ENCODE measurements around the gene KRTAP21-2. TPM values are rescaled to one million over a fixed set of nuclear protein-coding genes. Genes with fewer than 3 reads are reported as not detected.
"Not testable (repeated sequence)": the region's sequence is repeated elsewhere in the genome, so short reads cannot be mapped to it uniquely, and the experiment has no call there.

The KRTAP21-2 gene
- polyA plus RNA-seq (2012; ENCODE audit: insufficient read depth, insufficient read length, low read depth): not detected

DNA sequence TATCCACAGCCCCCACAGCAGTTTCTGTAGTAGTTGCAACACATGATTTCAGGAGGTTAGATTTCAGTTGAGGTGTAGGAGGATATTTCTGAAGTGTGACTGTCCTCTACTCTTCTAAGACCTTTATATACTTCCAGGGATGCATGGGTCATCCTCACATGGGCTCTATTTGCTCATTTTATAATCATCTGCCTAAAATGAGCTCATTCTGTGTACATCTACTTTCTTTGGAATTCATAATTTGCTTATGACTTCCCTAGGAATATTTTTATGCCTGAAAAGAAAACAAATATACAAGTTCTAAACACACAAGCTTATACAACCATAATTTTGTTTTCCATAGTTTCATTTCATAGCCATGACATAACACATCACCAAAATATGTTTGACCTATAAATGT, at the start of gene KRTAP21-2:
KRTAP21-2 (minus strand) TSS at position 101 of the 400 bp plus-strand sequence; CDS start at position 44, 57 bp downstream.
- H3K27me3 ChIP-seq: no peaks in the 10 kb centered on the region
- TF ChIP-seq, protein P1, sequence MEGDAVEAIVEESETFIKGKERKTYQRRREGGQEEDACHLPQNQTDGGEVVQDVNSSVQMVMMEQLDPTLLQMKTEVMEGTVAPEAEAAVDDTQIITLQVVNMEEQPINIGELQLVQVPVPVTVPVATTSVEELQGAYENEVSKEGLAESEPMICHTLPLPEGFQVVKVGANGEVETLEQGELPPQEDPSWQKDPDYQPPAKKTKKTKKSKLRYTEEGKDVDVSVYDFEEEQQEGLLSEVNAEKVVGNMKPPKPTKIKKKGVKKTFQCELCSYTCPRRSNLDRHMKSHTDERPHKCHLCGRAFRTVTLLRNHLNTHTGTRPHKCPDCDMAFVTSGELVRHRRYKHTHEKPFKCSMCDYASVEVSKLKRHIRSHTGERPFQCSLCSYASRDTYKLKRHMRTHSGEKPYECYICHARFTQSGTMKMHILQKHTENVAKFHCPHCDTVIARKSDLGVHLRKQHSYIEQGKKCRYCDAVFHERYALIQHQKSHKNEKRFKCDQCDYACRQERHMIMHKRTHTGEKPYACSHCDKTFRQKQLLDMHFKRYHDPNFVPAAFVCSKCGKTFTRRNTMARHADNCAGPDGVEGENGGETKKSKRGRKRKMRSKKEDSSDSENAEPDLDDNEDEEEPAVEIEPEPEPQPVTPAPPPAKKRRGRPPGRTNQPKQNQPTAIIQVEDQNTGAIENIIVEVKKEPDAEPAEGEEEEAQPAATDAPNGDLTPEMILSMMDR (IDR thresholded peaks at IDR 0.05; ENCODE audit: low read depth, low read length): no peak
- no peaks in the 10 kb centered on the region for H3K9me3 ChIP-seq
- no peaks in the 10 kb centered on the region for H3K36me3 ChIP-seq
- DNase-seq: no peak
- no peak within 1 kb of the TSS for H3K4me3 ChIP-seq (ENCODE audit: low read depth, low read length)
- H3K4me1 ChIP-seq: no peaks in the 10 kb centered on the region

DNA sequence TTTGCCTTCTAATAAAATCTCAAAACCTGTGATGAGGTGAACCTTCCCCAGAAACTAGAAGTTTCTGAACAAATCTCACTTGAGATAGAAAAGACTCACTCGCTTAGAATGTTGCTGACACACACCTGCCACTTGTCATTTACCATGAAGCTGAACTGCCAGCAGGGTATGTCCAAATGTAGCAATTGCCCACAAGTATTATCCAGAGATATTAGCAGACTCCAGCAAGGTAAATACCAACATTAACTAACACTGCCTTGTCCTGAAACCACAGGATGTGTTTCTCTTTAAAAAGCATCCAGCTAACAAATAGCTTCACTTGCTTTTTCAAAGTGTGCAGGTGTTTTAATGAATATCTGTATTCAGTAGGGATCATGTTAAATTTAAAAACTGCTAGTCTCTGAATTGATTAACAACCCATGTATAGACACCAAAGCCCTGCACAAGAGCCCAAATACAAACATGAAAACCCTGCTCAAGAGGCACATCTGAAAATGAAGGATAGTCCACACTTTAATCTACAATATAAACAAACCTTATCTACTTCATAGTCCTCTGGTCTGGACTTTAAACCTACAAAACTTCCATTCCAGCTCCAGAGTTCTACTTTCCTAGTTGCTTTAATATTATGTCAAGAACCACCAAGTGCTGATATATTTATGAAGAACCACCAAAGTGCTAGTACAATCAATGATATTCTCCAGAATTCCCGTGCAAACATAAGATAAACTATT, 46.7 kb upstream of the KRTAP21-2 start:
- no peaks in the 10 kb centered on the region for H3K27me3 ChIP-seq
- H3K9me3 ChIP-seq: no peaks in the 10 kb centered on the region
- DNase-seq: no peak
- H3K4me3 ChIP-seq (ENCODE audit: low read depth, low read length): no peak overlapping the region
- H3K4me1 ChIP-seq: no peaks in the 10 kb centered on the region
- TF ChIP-seq, protein P1 (IDR thresholded peaks at IDR 0.05; ENCODE audit: low read depth, low read length): no peak
- no peaks in the 10 kb centered on the region for H3K36me3 ChIP-seq

GRCh38 chr21:30779249-30779648, 32.2 kb upstream of the KRTAP21-2 start:
- Histone ChIP-seq H3K4me1 (no peaks in the 10 kb centered on the region), H3K4me3 (ENCODE audit: low read depth, low read length) (no peak overlapping the region), H3K9me3 (no peaks in the 10 kb centered on the region), H3K36me3 (no peaks in the 10 kb centered on the region), H3K27me3 (no peaks in the 10 kb centered on the region)
- TF ChIP-seq, protein P1 (IDR thresholded peaks at IDR 0.05; ENCODE audit: low read depth, low read length): no peak
- no peak for DNase-seq

- H3K9me3 ChIP-seq: no peaks in the 10 kb centered on the region
- TF ChIP-seq, protein P1 (IDR thresholded peaks at IDR 0.05; ENCODE audit: low read depth, low read length): no peak
Measured at GRCh38 chr21:30769724-30770431, 22.8 kb upstream of the KRTAP21-2 start.

DNA sequence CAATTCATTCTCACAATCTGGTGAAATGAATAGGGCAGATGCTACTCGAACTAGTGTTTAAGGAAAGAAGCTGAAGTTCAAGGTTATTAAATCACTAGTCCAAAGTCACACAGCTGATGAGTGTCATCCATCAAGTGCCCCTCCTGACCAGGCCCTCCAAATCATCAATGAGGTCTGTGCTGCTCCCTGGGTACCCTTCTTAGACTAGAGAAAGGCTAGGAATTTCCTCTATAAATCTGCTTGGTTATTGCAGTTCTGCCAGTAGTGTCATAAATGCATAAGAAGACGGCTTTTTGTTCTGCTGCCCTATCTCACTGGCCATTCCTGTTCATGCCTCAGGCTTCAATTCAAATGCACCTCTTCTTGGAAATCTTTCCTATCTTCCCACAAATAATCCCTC, 13.7 kb upstream of the KRTAP21-2 start:
- TF ChIP-seq, protein P1 (IDR thresholded peaks at IDR 0.05; ENCODE audit: low read depth, low read length): no peak
- H3K27me3 ChIP-seq: no peaks in the 10 kb centered on the region

More at GRCh38 chr21:30769724-30770431, 22.8 kb upstream of the KRTAP21-2 start:
- Histone ChIP-seq H3K27me3 (no peaks in the 10 kb centered on the region), H3K4me1 (no peaks in the 10 kb centered on the region), H3K36me3 (no peaks in the 10 kb centered on the region), H3K4me3 (ENCODE audit: low read depth, low read length) (no peak overlapping the region)
- DNase-seq: no peak

DNA sequence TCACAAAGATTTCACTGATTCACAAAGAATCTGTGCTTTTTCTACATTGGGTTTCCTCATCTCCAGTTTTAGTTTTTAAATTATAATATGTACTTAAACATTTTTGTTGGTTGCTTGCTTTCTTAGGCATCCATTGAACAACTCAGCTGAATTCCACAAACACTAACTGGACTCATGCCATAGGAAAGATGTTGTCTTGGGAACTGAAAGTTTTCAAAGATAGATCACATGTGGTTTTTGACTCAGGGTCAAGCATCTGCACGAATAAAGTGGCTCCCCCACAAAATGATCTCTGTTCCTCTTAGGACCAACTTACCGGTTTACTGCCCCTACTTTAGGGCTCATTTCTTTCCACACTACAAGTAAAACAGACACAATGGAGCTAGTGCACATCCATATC, 11.2 kb upstream of the KRTAP21-2 start:
- Histone ChIP-seq H3K4me1 (no peaks in the 10 kb centered on the region), H3K36me3 (no peaks in the 10 kb centered on the region), H3K9me3 (no peaks in the 10 kb centered on the region), H3K27me3 (no peaks in the 10 kb centered on the region), H3K4me3 (ENCODE audit: low read depth, low read length) (no peak overlapping the region)
- TF ChIP-seq, protein P1 (IDR thresholded peaks at IDR 0.05; ENCODE audit: low read depth, low read length): no peak
- no peak for DNase-seq

More for the DNA sequence above, 13.7 kb upstream of the KRTAP21-2 start:
- Histone ChIP-seq H3K36me3 (no peaks in the 10 kb centered on the region), H3K4me3 (ENCODE audit: low read depth, low read length) (no peak overlapping the region), H3K9me3 (no peaks in the 10 kb centered on the region), H3K4me1 (no peaks in the 10 kb centered on the region)
- no peak for DNase-seq

GRCh38 chr21:30755328-30755727, 8.3 kb upstream of the KRTAP21-2 start, which contains the start of gene KRTAP21-1:
Gene KRTAP21-1, minus strand, starts transcription at chr21:30755428. Its CDS starts 50 bp downstream, at chr21:30755378.
- H3K27me3 ChIP-seq; H3K4me1 ChIP-seq; H3K36me3 ChIP-seq; DNase-seq; H3K4me3 ChIP-seq (ENCODE audit: low read depth, low read length); H3K9me3 ChIP-seq: not testable (repeated sequence)
